Activated naive CD4-positive, alpha-beta T cell treated with anti-CD3 and anti-CD28 coated beads, Interleukin-2, amount 50 U/mL, for 16 hours (primary cell): ENCODE results near the gene C19orf47.

Experiments used
- DNase-seq: peaks from one replicate; pipeline ENCODE4 v3.0.0-alpha.2; 2020

The C19orf47 gene

GRCh38 chr19:40313229-40313983 lies 34.8 kb downstream of the C19orf47 start:
- DNase-seq: no peak

DNA sequence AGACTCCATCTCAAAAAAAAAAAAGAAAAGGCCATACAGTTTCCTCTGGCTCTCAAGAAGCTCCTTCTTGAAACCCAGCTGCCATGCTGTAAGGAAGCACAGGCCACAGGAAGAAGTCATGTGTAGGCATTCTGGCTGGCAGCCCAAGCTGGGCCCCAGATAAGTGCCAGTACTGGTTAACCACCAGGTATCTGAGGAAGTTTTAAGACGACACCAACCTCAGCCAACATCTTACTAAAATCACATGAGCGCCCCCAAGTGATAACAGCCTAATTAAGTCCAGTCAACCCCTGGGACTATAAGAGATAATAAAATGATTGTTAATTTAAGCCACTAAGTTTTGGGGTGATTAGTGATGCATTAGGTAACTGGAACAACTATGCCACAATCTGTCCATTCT lies 35.7 kb downstream of the C19orf47 start:
- no peak for DNase-seq

DNA sequence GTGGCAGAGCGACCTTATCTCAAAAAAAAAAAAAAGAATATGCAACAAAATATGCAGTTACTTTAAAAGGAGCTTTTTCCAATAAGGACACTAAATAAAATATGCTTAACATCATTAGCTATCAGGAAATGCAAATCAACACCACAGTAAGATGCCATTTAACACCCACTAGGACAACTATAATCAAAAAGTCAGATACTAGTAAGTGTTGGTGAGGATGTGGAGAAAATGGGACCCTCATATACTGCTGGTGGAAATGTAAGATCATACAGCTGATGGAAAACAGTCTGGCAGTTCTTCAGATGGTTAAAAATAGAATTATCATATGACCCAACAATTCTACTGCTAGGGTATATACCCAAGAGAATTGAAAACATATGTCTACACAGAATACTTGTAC lies 38.5 kb downstream of the C19orf47 start:
- DNase-seq: no peak

DNA sequence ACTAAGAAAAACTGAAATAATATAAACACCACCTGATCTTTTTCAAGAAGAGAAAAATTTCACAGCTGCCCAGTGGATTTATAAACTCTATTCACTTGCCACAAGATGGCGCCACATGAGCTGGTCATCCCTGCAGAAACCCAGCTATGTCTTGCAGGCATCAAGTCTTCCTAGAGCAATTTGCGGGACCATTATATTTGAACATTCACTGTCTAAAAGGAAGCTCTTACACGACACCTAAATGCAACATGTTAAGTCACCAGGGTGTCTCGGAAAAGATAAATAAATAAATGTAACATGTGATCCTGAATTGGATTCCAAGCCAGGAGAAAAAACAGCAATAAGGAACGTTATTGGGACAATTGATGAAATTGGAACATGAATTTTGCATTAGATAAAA lies 42.8 kb downstream of the C19orf47 start:
- peak; percentile 69 for DNase-seq

DNA sequence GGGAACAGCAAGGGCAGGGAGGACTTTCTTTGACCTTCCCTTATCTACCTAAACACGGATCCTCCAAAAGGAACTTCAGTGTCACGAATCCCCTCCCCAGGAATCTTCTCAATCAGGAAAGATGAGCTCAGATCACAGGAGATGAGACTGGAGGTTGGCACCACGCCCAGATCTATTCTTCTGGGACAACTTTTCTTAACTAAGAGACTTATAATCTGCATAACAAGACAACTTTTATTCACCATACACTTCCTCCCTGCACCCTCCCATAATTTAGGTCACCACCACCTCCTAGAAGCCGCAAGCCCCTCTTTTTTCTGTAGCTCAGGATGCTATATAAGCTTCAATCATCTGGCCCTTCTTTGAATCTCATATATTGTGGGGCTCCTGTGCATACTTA lies 43.9 kb downstream of the C19orf47 start:
- no peak for DNase-seq

DNA sequence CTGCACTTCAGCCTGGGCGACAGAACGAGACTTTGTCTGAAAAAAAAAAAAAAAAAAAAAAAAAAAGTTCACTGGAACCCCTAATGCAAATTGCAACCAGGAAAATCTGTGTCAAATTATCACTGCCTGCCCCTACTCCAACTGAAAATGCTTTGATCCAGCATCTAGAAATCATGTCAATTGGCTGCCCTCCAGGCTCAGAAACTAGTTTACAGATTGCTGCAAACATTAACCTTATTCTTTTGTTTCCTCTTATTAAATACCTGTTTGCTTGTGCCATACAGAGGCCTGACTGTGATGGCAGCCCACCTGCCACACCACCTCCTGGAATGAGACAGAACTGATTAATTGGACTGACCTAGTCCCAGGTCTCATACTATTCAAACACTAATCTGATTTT lies 44.4 kb downstream of the C19orf47 start:
- no peak for DNase-seq

DNA sequence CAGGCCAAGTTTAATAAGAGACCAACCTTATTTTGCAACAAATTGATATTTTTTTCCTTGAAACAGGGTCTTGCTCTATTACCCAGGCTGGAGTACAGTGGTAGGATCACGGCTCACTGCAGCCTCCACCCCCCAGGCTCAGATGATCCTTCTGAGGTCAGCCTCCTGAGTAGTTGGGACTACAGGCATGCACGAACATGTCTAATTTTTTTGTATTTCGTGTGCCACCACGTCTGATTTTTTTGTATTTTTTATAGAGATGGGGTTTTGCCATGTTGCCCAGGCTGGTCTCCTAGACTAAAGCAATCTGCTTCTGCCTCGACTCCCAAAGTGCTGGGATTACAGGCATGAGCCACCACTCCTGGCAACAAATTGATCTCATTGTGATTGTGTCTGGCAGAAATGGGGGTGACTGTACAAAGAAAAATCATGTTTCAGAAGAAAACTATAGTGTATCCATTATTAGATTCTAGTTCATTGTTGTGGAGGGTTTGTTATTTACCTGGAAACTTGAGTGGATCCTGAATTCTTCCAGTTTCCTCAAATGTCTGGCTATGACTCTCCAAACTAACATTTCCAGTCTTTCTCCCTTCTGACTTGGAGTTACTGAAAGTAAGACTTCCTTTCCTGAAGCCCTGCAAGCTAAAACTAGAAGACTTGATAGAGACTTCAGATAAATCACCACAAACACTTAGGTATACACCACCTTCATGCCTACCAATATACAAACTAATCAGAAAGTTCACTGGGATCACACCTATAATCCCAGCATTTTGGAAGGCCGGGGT lies 45.8 kb downstream of the C19orf47 start:
- DNase-seq: no peak

DNA sequence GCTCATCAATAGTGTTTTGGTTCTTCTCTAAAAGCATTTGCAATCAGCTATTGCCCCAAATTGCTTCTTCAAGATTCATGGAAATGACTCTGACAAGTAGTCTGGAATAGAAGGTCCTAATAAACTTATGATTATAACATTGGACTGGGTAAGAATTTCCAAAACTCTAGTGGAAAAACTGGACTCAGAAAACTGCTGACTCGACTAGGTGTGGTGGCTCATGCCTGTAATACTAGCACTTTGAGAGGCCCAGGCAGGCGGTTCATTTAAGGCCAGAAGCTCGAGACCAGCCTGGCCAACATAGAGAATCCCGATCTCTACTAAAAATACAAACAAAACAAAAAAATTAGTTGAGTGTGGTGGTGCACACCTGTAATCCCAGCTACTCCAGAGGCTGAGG lies 47.5 kb downstream of the C19orf47 start:
- DNase-seq: no peak

GRCh38 chr19:40298026-40298425 lies 50.2 kb downstream of the C19orf47 start:
- DNase-seq: no peak

GRCh38 chr19:40294560-40294959 lies 53.6 kb downstream of the C19orf47 start:
- DNase-seq: no peak

GRCh38 chr19:40286971-40287421 lies 61.2 kb downstream of the C19orf47 start:
- no peak for DNase-seq

GRCh38 chr19:40286235-40286970 lies 61.8 kb downstream of the C19orf47 start:
- no peak for DNase-seq

GRCh38 chr19:40285353-40286234 lies 62.6 kb downstream of the C19orf47 start:
- DNase-seq: peak; percentile 98

DNA sequence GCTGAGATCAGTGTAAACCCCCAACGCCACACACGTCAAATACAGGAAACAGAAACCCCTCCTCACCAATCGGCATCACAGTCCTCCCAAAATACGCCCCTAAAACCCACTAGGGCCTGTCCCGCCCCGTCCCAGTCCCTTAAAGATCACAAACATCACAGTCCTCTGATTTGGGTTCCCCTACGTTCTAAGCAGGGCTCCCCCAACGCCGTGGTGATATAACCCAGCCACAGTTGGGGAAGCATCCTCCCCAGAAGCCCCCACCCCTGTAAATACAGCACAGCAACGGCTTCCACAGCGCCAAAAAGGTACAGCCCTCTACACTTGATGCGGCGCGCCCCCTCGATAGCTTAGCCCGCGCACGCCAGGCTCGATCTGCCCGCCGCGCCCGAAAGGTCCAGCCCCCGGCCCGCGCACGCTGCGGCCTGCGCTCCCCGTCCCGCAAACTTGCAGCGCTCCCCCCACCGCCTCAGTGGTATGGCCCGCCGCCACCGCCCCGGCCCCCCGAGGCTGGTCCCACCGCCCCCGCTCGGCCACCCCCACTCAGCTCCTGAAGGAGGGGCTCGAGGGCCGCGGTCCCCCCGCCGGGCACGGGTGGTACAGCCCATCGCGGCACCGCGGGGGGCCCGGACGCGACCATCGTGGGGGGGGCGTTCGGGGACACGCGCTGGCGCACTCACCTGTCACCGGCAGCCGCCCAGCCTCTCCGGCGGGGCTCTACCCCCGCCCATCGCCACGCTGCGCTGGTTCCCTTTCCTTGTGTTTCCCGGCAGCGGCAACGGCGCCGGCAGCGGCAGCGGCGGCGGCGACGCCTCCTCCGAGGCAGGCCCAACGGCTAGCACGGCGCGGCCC lies 63.5 kb downstream of the C19orf47 start, which contains the start of gene AKT2:
AKT2 (minus strand) TSS at position 845 of the 852 bp plus-strand sequence. CDS start 20,078 bp downstream, outside the sequence.
- DNase-seq: peak; percentile 61

DNA sequence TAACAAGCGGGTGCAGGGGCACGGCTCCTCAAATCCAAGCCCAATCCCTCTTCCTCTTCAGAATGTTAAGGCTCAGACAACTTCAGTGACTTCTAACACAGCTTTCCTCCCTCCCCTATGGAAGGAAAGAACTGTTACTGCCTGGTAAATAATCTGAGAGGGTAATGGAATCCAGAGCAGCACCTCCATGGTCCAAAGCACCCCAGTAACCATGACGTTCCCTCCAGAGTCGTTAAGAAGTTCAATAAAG lies 64.0 kb downstream of the C19orf47 start:
- DNase-seq: no peak

- no peak for DNase-seq
Observed at GRCh38 chr19:40283414-40284250, 64.6 kb downstream of the C19orf47 start.

DNA sequence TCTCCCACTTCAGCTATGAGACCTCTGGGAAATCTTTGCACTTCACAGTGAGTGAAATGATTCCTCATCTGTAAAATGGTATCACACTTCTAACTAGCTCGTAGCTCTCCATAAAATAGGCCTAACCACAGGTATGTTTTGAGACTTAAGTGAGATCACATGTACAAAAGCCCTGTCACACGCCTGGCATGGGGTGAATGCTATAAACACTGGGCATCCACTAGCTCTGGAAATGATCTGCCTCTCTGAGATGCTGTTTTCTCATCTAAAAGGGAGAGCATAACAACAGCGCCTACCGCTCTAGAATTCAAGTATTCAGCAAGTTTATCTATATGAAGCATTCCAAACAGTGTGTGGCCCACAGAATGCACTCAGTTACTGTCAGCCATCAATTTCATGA lies 65.3 kb downstream of the C19orf47 start:
- no peak for DNase-seq

DNA sequence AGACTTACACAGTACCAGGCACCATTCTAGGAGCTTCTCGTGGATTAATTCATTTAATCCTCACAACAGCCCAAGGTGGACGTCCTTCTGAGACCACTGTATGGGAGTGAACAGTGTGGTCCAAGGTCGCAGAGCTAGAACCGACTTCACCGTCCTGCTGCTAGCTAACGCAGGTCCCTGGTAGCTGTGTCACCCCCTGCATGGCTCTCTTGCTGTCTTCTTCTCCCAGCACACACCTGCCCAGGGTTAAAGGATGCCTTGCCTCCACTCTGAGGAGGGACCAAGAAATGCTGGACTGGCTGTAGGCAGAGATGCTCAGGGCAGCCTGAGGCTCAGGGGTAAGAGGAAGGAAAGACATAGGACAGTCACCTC lies 66.0 kb downstream of the C19orf47 start:
- DNase-seq: no peak

DNA sequence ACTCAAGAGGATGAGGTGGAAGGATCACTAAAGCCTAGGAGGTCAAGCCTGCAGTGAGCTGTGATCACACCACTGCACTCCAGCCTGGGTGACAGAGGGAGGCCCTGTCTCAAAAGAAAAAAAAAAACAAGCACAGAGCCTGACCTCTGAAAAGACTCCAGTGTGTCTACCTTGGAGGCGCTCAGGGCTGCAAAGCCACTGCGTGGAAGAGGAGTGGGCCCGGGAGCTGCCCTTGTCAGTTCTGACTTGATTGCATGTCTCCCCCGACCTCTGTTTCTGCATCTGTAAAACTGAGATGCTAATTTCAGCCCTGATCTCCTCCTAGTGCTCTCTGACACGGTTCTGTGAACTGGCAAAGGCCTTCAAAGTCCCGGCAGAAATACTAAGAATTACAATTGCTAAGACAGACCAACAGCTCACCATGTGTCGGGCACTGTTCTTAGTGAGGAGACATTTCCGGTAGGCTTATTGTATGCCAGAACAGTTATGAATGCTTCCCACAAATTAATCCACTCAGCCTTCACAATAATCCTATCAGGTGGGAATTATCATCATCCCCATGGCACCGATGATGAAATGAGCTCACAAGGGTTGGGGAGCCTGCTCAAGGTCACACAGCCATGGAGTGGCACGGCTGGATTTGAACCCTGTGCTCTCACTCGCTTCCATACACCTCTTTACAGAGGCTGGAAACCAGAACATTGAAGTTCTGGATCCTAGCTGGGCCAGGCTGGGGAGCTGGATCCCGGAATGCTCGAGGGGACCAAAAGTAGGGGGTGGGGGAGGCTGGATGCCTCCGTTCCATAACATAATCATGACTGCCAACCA lies 66.6 kb downstream of the C19orf47 start:
- no peak for DNase-seq
